SKM-1 (cell line): ENCODE data around the gene PHF13.

Source experiments
- DNase-seq: peaks from one replicate; lab custom pipeline; 2025; ENCODE audit not compliant: unreplicated experiment; lab: John Stamatoyannopoulos, UW

PHF13 gene

GRCh38 chr1:6613361-6614018, at the start of gene PHF13:
Gene PHF13, plus strand, starts transcription at chr1:6613731. Its CDS starts 336 bp downstream, at chr1:6614067.
- DNase-seq = peak; percentile 94

GRCh38 chr1:6569033-6569432, 44.5 kb upstream of the PHF13 start:
- no peak for DNase-seq

GRCh38 chr1:6570100-6570499, 43.4 kb upstream of the PHF13 start:
- no peak for DNase-seq

GRCh38 chr1:6570987-6571386, 42.5 kb upstream of the PHF13 start:
- no peak for DNase-seq

- DNase-seq = no peak
Measured at GRCh38 chr1:6572653-6573383, 40.7 kb upstream of the PHF13 start.

- DNase-seq = no peak
Measured at GRCh38 chr1:6574025-6574620, 39.4 kb upstream of the PHF13 start.

- DNase-seq = no peak
Measured at GRCh38 chr1:6574818-6575217, 38.7 kb upstream of the PHF13 start.

GRCh38 chr1:6577831-6578525, 35.6 kb upstream of the PHF13 start:
- no peak for DNase-seq

- DNase-seq = no peak
Measured at GRCh38 chr1:6578624-6579373, 34.7 kb upstream of the PHF13 start.

- DNase-seq = peak; percentile 95
Measured at GRCh38 chr1:6579374-6580118, 34.0 kb upstream of the PHF13 start, which contains the start of gene ZBTB48. Gene ZBTB48, plus strand, starts transcription at chr1:6579994. Its CDS starts 616 bp downstream, at chr1:6580610.

- no peak for DNase-seq
Measured at GRCh38 chr1:6580119-6580592, 33.4 kb upstream of the PHF13 start.

- DNase-seq = no peak
Measured at GRCh38 chr1:6580593-6581409, 32.7 kb upstream of the PHF13 start.

- DNase-seq = peak; percentile 90
Measured at GRCh38 chr1:6581561-6582305, 31.8 kb upstream of the PHF13 start.

- no peak for DNase-seq
Measured at GRCh38 chr1:6582370-6582769, 31.2 kb upstream of the PHF13 start.

- DNase-seq = no peak
Measured at GRCh38 chr1:6584126-6585080, 29.1 kb upstream of the PHF13 start.

GRCh38 chr1:6585081-6585722, 28.3 kb upstream of the PHF13 start:
- no peak for DNase-seq

- DNase-seq = no peak
Measured at GRCh38 chr1:6585841-6586240, 27.7 kb upstream of the PHF13 start.
